Endothelial cell (in vitro differentiated cells): ENCODE data around the gene SAC3D1. TPM values are rescaled to one million over a fixed set of nuclear protein-coding genes. Genes with fewer than 3 reads are reported as not detected.

Source experiments
- DNase-seq: peaks from one replicate; pipeline ENCODE4 v3.0.0; 2021; ENCODE audit warnings: low spot score
- H3K27ac Mint-ChIP-seq: one replicate; pipeline ENCODE4 v1.8.0; 2021; ENCODE audit warnings: mixed read lengths, inconsistent platforms; ENCODE audit not compliant: unreplicated experiment
- H3K27me3 Mint-ChIP-seq: one replicate; pipeline ENCODE4 v1.8.0; 2021; ENCODE audit warnings: mild to moderate bottlenecking, moderate library complexity, mixed read lengths, inconsistent platforms; ENCODE audit not compliant: unreplicated experiment
- H3K36me3 Mint-ChIP-seq: one replicate; pipeline ENCODE4 v1.8.0; 2021; ENCODE audit warnings: mild to moderate bottlenecking, low read depth, mixed read lengths, inconsistent platforms; ENCODE audit not compliant: unreplicated experiment
- H3K4me1 Mint-ChIP-seq: one replicate; pipeline ENCODE4 v1.8.0; 2021; ENCODE audit warnings: mild to moderate bottlenecking, mixed read lengths, inconsistent platforms; ENCODE audit not compliant: unreplicated experiment
- H3K4me3 Mint-ChIP-seq: one replicate; pipeline ENCODE4 v1.8.0; 2021; ENCODE audit warnings: mild to moderate bottlenecking, mixed read lengths, inconsistent platforms; ENCODE audit not compliant: unreplicated experiment
- H3K9me3 Mint-ChIP-seq: one replicate; pipeline ENCODE4 v1.8.0; 2021; ENCODE audit warnings: mixed read lengths, inconsistent platforms; ENCODE audit not compliant: unreplicated experiment
- total RNA-seq: library from RNA; stranded (reverse); fragmentation: NEBNext Ultra II Directional; extraction: Animal tissue kit (Norgen Biotek cat#: 25700); gene quantifications from one replicate; pipeline ENCODE4 v1.2.1, GENCODE V29; 2021; ENCODE audit not compliant: unreplicated experiment
- TF ChIP-seq, protein P1 (sequence below): fragments of 200-600 bp; sonication (generic); IDR thresholded peaks from one replicate; pipeline ENCODE4 v1.5.0; 2021; ENCODE audit warnings: antibody characterized with exemption; ENCODE audit not compliant: unreplicated experiment

The SAC3D1 gene
- total RNA-seq, 1 donor from 2014 or later, result 4.8 TPM

DNA sequence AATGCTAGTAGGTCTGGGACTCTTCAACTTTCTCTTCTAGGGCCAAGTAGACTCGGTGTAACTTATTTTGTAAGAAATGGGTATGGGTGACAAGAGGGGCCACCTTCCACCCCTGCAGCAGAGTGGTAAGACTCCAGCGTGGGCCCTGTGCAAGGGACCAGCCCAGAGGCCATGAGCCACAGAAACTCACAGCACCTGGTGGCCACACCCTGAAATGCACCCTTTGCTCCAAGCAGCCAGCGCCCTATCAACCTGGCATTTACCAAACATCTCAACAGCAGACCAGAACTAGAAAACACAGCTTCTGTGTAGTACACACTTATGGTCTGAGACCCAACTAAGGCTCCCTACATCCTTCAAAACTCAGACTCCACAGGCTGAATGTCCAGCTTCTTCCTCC lies 37.1 kb downstream of the SAC3D1 start:
- Mint-ChIP-seq H3K9me3 (no peaks in the 10 kb centered on the region), H3K4me3 (peak overlapping the region; percentile 47), H3K27ac (peak overlapping the region; percentile 17), H3K36me3 (peaks cover 10% of the 10 kb centered on the region), H3K27me3 (peaks cover 4% of the 10 kb centered on the region), H3K4me1 (peaks cover 4% of the 10 kb centered on the region)
- TF ChIP-seq, protein P1, sequence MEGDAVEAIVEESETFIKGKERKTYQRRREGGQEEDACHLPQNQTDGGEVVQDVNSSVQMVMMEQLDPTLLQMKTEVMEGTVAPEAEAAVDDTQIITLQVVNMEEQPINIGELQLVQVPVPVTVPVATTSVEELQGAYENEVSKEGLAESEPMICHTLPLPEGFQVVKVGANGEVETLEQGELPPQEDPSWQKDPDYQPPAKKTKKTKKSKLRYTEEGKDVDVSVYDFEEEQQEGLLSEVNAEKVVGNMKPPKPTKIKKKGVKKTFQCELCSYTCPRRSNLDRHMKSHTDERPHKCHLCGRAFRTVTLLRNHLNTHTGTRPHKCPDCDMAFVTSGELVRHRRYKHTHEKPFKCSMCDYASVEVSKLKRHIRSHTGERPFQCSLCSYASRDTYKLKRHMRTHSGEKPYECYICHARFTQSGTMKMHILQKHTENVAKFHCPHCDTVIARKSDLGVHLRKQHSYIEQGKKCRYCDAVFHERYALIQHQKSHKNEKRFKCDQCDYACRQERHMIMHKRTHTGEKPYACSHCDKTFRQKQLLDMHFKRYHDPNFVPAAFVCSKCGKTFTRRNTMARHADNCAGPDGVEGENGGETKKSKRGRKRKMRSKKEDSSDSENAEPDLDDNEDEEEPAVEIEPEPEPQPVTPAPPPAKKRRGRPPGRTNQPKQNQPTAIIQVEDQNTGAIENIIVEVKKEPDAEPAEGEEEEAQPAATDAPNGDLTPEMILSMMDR, result peak; percentile 84
- peak; percentile 65 for DNase-seq

DNA sequence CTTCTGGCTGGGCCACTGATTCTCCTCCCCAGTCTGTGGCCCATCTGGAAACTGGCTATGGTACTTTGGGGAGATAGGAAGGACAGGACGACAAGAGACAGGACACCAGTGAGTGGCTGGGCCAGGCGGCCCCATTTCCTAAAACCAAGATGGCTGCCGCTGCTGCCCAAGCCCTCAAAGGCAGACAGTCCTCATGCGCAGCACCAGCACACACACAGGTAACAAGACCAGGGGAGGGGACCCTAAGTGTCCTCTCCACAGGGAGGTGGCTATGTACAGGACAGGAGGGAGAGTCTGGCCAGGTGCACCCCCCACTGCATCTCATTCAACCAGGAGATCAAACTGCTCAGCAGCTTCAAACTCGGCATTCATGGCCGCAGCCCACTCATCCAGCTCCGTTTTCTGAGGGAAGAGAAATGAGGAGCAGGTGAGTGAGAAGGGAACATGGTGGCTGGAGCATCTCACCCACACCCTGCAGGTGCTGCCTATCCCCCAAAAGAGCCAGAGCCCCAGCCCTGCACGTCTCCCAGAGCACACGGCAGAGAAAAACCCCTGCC lies 37.9 kb downstream of the SAC3D1 start:
- TF ChIP-seq, protein P1, result no peak
- Mint-ChIP-seq H3K27me3 (peaks cover 4% of the 10 kb centered on the region), H3K9me3 (no peaks in the 10 kb centered on the region), H3K4me3 (peak overlapping the region; percentile 16), H3K4me1 (peaks cover 8% of the 10 kb centered on the region), H3K36me3 (peaks cover 10% of the 10 kb centered on the region), H3K27ac (peak overlapping the region; percentile 48)
- DNase-seq, result no peak

DNA sequence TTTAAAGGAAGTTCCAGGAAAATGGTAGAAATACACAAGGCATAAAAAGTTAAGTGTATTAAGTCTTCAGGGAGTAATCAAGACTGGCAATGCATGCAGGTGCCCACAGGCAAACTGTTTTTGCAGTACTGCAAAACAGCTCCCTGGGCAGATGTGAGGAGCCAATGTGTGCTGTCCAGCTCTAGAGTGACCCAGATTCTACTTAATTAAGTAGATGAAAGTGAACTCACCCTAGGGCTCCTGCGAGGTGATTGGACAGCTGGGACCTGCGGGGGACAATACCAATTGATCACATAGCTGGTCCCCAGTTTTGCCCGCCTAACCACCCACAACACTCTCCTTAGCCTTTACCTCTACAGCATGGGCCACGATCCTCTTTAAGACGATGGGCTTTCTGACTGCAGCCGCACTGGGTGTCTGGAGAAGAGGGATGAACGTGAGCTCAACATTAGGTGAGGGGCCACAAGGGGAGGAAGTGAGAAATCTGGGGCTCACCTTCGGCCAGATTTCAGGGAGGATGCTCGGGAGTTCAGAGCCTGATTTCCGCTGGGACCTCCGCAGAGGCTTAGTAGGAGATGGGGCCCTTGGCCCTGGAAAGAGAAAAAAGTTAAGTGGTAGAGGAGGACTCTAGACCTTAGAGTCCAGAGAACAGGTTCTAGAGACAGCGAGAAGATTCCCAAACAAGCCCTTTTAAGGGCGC lies 42.3 kb downstream of the SAC3D1 start:
- H3K36me3 Mint-ChIP-seq, result peaks cover 9% of the 10 kb centered on the region
- DNase-seq, result no peak
- peak overlapping the region; percentile 98 for H3K4me3 Mint-ChIP-seq
- H3K27me3 Mint-ChIP-seq, result peaks cover 12% of the 10 kb centered on the region
- H3K4me1 Mint-ChIP-seq, result peaks cover 16% of the 10 kb centered on the region
- peak overlapping the region; percentile 93 for H3K27ac Mint-ChIP-seq
- TF ChIP-seq, protein P1, result no peak
- no peaks in the 10 kb centered on the region for H3K9me3 Mint-ChIP-seq

DNA sequence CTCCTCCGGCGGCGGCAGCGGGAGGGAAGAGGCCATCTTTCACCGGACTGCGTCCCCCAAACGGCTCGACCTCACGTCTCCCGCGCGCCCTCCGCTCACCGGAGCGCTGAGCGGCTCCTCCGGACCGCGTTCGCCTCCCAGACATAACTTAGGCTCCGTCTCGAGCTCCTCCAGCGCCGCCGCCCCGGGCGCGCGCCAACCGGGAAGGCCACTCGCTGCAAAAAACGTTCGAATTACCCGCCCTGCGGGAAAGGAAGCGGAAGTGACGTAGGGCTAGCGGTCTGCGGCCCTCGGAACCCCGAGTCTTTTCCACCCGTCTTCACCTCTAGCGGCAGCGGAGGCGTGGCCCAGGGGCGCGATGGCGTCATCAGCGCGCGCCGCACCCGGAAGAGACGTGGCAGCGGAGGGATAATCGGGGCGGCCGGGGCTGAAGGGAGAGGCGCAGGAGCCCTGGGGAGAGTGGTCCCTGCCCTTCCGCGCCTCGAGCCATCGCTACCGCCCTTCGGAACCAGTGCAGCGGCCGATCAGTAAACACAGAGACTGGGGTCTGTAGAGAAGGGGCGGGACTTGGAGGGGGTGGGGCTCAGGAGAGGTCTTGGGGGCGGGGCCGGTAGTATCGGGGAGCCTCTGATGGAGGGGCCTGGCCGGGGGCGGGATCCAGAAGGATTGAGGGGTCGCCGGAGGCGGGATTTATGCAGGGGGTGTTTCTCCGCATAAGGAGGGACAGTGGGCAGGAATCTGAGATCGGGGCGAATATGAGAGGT lies 43.0 kb downstream of the SAC3D1 start, which contains the start of the genes CDCA5 and ZFPL1:
Gene CDCA5 (minus strand): TSS at position 207 of the 764 bp plus-strand sequence. CDS start 62 bp downstream, at position 145.
Gene ZFPL1 (plus strand): TSS at position 389 of the 764 bp plus-strand sequence. CDS start 477 bp downstream, outside the sequence.
- TF ChIP-seq, protein P1, result no peak
- peak within 1 kb of the TSS; percentile 98 for H3K4me3 Mint-ChIP-seq

More for the DNA sequence above, 43.0 kb downstream of the SAC3D1 start, which contains the start of the genes CDCA5 and ZFPL1:
- peak; percentile 96 for DNase-seq
- peaks cover 16% of the 10 kb centered on the region for H3K4me1 Mint-ChIP-seq
- peaks cover 14% of the 10 kb centered on the region for H3K36me3 Mint-ChIP-seq
- peak within 1 kb of the TSS; percentile 93 for H3K27ac Mint-ChIP-seq
- no peaks in the 10 kb centered on the region for H3K9me3 Mint-ChIP-seq
- peaks cover 10% of the 10 kb centered on the region for H3K27me3 Mint-ChIP-seq
